Left renal cortex interstitium (tissue), 4 donors: Measurements from ENCODE around the gene OSTF1. TPM values are rescaled to one million over a fixed set of nuclear protein-coding genes. Genes with fewer than 3 reads are reported as not detected.

Experiments
- DNase-seq, 4 donors: peaks; one replicate each; pipeline ENCODE4 v3.0.0-alpha.2; 2013; ENCODE audit warnings: low read depth in 4 of 4, low spot score in 2 of 4, missing footprints in 1 of 4
- polyA plus RNA-seq, 4 donors: library from polyadenylated mRNA; unstranded; fragments of 120-200 nt; gene quantifications; one replicate each; pipeline ENCODE4 v1.2.1, GENCODE V29; 2013; ENCODE audit not compliant: insufficient read length in 4 of 4

Gene OSTF1
- polyA plus RNA-seq, 4 donors = 21.1 to 31.6 (median 27.9) TPM

GRCh38 chr9:75084081-75084672 lies 4.1 kb upstream of the OSTF1 start:
- no peak for DNase-seq

- DNase-seq = no peak
These were observed 2.7 kb upstream of the OSTF1 start for GRCh38 chr9:75085640-75086039.

GRCh38 chr9:75086541-75087288 lies 1.6 kb upstream of the OSTF1 start:
- no peak for DNase-seq

GRCh38 chr9:75087289-75087823 lies 958 bp upstream of the OSTF1 start:
- peak in 1 of 4 donors; percentile 45 for DNase-seq

GRCh38 chr9:75088646-75089372 lies 495 bp downstream of the OSTF1 start:
- DNase-seq = no peak

- DNase-seq = no peak
These were observed 1.1 kb downstream of the OSTF1 start for GRCh38 chr9:75089373-75089766.

GRCh38 chr9:75090579-75090978 lies 2.3 kb downstream of the OSTF1 start:
- no peak for DNase-seq

GRCh38 chr9:75092766-75093165 lies 4.5 kb downstream of the OSTF1 start:
- DNase-seq = no peak

- DNase-seq = no peak
These were observed 8.5 kb downstream of the OSTF1 start for GRCh38 chr9:75096796-75097195.

GRCh38 chr9:75101004-75101588 lies 12.8 kb downstream of the OSTF1 start:
- no peak for DNase-seq

GRCh38 chr9:75102177-75102790 lies 14.0 kb downstream of the OSTF1 start:
- no peak for DNase-seq

- no peak for DNase-seq
These were observed 16.3 kb downstream of the OSTF1 start for GRCh38 chr9:75104607-75105006.

GRCh38 chr9:75105019-75105540 lies 16.8 kb downstream of the OSTF1 start:
- no peak for DNase-seq

GRCh38 chr9:75105841-75106240 lies 17.5 kb downstream of the OSTF1 start:
- DNase-seq = no peak

- DNase-seq = peak in 2 of 4 donors; percentile 50 to 65
These were observed 18.5 kb downstream of the OSTF1 start for GRCh38 chr9:75106857-75107256.

- DNase-seq = no peak
These were observed 20.3 kb downstream of the OSTF1 start for GRCh38 chr9:75108571-75108970.

GRCh38 chr9:75109210-75109839 lies 21.0 kb downstream of the OSTF1 start:
- DNase-seq = no peak

GRCh38 chr9:75111019-75111622 lies 22.8 kb downstream of the OSTF1 start:
- no peak for DNase-seq

- no peak for DNase-seq
These were observed 24.5 kb downstream of the OSTF1 start for GRCh38 chr9:75112789-75113188.

- DNase-seq = no peak
These were observed 28.0 kb downstream of the OSTF1 start for GRCh38 chr9:75116306-75116705.
